GM19240 (cell line): ENCODE measurements around the gene DNAJB2.
"Not testable (repeated sequence)": the region's sequence is repeated elsewhere in the genome, so short reads cannot be mapped to it uniquely, and the experiment has no call there.

Experiments used
- DNase-seq: peaks from one replicate; pipeline ENCODE4 v3.0.0; 2011; ENCODE audit warnings: low spot score; ENCODE audit not compliant: insufficient read length

The DNAJB2 gene

DNA sequence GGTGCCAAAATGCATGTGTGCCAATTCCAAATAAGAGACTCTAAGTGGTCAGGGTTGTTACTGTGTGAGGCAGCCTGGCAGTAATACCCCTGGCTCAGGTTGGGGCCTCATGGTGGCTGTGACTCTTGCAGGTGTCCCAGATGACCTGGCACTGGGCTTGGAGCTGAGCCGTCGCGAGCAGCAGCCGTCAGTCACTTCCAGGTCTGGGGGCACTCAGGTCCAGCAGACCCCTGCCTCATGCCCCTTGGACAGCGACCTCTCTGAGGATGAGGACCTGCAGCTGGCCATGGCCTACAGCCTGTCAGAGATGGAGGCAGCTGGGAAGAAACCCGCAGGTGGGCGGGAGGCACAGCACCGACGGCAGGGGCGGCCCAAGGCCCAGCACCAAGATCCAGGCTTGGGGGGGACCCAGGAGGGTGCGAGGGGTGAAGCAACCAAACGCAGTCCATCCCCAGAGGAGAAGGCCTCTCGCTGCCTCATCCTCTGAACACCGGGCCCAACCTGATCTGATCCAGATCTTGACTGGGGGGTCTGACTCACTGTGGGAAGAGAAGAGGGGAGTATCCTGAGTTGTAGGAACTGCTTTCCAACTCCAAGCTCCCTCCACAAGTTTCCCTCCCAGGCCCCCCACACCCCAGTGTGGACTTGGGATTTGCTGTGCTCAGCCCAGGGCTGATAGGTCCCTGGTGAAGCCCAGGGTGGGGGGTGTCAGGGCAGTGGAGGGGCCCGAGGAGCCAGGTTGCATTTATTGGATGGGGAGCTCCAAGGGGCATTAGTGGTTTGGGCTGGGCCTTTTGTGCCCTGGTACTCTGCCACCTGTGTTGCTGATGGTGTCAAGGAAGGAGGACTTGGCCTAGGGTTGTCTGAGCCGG, 5.6 kb downstream of the DNAJB2 start:
- DNase-seq, result no peak

DNA sequence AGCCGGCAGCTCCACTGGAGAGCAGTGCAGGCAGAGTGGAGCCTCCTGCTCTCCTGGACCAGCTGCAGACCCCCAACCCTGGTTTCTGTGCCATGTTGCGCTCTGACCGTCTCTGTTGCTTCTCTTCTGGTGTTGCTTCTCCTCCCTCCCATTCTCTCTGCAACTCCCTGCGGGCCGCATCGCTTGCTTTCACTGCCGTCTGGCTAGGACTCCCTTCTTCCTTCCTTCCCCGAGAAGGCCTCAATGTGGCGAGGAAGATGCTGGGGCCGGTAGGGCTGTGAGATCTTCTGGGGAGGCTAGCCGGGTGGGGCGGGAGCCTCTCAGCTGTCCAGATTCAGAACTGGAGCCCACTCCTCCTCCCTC, 6.2 kb downstream of the DNAJB2 start:
- DNase-seq, result no peak

DNA sequence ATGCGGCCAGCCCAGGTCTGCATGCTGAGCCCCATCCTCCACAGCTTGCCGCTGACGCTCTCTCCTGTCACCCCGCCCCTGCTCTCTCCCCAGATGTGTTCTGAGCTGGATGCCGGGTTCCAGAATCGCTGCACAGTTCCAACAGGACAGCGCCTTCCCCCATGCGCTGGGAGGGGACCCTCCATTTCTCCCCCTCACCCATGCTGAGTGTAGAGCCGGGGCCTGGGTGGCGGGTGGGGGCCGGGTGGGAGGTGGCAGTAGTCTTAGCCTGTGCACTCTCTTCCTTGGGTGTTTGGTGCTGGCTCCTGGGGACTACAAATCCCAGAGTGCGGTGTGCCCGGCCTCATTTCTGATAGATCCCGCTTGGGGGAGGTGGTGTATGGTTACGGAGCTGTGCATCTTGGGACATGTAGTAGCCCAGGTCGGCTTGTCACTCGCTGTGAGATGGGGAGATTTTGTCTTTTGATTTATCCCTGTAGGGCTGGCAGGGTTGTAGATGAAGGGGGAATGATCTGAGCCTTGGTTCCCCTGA, 6.8 kb downstream of the DNAJB2 start:
- DNase-seq, result no peak

- no peak for DNase-seq
Observed at GRCh38 chr2:219286436-219287115, 7.4 kb downstream of the DNAJB2 start.

- DNase-seq, result not testable (repeated sequence)
Observed at GRCh38 chr2:219287116-219287440, 7.9 kb downstream of the DNAJB2 start.

GRCh38 chr2:219287580-219288265, 8.6 kb downstream of the DNAJB2 start:
- DNase-seq, result no peak

DNA sequence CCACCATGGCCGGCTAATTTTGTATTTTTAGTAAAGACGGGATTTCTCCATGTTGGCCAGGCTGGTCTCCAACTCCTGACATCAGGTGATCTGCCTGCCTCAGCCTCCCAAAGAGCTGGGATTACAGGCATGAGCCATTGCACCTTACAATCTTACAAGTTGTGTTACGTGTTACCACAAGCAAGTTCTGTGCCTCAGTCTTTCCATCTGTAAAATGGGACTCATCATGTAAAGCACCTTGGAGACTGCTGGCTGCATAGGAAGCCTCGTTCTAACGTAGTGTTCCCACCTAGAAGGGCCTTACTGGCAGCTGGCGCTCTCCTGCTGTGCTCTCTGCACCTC, 10.0 kb downstream of the DNAJB2 start:
- no peak for DNase-seq

DNA sequence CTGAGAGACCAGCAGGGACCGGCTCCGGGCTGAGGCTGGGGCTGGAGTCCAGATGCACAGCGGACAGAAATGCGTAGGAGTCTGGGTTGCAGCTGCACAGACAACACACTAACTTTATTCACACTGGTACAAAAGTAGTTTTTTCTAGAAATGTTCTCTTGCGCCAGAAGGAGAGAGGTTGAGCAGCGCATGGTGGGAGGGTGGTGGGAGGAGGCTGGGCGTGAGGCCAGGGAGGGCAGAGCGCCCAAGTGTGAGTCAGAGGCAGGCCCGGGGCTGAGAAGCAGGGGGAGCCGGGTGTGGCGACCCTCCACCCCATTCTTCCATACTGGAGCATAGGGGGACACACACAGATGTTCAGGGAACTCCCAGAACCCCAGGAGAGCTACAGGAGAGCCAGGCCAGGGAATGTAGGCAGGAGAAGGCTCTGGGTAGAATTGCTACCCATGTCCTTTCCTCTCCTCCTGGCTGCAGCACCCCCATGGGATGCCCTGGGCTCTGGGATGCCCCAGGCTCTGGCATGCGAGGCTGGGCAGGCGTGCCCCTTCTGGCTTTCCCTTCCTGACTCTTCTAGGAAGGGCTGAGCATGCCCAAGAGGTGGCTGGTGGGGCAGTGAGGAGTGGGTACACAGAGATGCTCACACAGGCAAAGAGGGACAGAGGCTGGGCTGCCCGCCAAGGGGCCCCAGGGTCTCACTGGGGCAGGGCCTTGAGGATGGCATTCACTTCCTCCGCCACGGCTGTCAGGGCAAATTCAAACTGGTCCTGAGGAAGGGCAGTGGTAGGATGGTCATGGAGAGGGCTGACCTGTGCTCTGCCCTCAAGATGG, 10.6 kb downstream of the DNAJB2 start:
- no peak for DNase-seq

DNA sequence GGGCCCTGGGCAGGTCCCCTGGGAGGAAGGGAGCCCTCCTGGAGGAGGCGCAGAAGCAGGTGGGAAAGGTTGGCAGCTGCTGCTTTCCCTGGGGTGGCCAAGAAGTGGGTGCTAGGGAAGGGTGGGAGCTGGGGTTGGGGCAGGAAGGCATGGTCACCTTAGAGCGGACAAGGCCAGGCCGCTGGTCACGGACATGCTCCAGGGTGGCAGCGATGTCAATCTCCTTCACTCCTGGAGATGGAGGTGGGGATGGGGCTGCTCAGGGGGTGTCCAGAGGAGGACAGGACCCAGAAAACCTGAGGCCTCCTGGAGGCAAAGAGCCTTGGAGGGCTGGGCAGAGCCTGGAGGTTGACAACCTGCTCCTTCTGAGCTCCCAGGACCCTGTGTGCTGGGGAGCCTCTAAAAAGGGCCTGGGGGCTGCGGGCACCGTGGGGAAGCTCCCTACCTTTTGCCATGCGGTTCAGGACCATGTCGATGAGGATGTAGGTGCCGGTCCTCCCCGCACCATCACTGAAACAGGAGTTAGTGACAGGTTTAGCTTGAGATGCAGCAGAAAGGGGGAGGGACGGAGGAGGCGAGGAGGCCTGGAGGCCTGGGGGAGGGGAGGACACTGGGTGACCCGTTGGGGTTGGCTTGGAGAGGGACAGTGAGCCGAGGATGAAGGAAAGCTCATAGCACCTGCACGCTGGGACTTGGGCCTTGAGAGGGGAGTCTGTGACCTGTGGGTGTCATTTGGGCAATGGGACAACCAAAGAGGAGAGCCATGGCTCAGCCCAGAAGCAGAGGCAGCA, 11.4 kb downstream of the DNAJB2 start:
- no peak for DNase-seq

GRCh38 chr2:219291394-219291793, 12.2 kb downstream of the DNAJB2 start:
- DNase-seq, result no peak

DNA sequence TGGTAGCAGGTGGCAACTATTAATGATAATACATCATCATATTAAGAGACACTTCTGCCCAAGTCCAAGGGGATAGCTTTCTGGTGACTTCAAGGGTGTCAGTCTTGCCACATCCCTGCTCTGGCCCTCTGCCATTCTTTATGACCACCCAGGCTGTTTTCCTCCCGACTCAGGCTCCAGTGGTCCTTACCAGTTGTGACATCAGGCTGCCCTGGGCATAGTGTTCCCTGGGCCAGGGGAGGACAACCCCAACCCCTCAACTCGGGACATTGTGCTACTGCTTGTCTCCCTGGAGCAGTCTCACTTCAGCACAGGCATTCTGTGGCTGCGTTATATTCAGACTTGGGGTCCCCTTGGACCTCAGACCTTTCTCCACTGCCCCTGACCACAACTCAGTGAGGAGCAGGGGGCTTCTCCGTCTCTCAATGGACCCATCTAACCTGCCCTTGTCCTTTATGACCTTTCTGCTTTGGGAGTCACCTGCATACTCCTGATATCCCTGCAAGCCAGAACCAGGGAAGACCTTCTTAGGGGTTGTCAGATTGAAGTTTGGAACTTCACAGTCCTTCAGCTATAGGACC, 12.8 kb downstream of the DNAJB2 start:
- DNase-seq, result no peak

GRCh38 chr2:219292616-219293015, 13.4 kb downstream of the DNAJB2 start:
- DNase-seq, result no peak

DNA sequence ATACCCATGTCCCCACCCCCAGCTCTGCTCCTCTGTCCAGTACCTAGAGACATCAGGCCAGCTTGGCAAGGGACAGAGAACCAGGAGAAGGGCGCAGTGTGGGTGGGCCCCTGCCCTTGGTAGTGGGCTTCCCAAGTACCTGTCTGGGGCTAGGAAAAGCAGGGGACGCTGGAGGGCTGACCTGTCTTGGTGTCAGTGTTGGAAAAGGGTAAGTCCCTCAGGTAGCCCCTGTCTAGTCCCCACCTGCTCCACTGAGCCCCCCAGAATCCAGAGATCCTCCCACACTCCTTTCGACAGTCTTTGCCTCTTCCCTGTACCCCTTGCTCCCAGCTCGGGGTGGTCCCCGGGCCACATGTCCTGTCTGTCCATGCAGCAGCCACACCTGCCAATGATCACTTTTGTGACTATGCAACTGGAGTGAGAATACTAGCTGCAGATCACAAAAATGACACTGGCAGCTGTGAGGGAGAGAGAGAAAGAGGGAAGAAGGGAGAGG, 14.6 kb downstream of the DNAJB2 start:
- no peak for DNase-seq

DNA sequence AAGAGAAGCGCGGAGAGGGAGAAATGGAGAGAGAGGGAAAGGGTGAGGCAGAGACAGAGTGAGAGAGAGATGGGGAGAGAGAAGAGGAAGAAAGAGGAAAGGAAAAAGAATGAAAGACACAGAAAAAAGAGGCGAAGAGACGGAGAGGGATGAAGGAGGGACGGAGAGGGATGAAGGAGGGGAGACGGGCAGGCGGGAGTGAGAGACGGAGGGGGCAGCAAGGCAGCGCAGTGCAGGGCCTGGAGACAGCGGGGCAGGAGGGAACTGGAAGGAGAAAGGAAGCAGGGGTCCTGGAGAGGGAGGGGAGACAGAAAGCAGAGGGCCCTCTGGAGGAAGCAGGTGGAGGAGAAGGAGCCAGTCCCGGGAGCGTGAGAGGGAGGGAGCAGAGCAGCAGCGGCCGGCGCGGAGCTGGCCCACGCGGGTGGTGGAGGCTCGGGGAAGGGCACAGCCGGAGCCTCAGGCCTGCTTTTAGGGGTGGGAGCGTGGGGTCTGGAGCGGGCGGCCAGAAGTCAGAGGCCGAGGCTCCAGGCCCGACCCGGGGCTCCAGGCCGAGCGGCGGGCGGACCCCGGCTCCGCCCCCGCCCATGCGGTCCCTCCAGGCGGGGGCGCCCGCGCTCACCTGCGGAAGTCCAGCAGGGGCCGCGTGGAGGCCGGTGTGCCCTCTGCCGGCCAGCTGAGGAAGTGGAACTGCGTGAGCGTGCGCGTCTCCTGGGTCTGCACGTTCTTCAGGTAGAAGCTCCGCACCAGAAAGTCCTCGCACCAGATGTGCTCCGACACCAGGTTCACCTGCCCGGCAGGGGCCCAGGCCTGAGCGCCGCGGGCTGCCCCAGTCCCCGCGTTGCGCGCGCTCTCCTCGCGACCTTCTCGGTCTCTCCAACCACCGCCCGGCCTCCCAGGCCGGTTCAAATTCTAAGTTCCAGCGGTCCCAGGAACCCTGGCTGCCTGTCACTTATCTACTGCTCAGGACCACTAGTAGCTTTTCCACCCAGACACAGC, 15.5 kb downstream of the DNAJB2 start:
- peak; percentile 96 for DNase-seq

GRCh38 chr2:219296142-219296541, 17.0 kb downstream of the DNAJB2 start:
- no peak for DNase-seq

- DNase-seq, result no peak
Observed at GRCh38 chr2:219296631-219297391, 17.6 kb downstream of the DNAJB2 start.

DNA sequence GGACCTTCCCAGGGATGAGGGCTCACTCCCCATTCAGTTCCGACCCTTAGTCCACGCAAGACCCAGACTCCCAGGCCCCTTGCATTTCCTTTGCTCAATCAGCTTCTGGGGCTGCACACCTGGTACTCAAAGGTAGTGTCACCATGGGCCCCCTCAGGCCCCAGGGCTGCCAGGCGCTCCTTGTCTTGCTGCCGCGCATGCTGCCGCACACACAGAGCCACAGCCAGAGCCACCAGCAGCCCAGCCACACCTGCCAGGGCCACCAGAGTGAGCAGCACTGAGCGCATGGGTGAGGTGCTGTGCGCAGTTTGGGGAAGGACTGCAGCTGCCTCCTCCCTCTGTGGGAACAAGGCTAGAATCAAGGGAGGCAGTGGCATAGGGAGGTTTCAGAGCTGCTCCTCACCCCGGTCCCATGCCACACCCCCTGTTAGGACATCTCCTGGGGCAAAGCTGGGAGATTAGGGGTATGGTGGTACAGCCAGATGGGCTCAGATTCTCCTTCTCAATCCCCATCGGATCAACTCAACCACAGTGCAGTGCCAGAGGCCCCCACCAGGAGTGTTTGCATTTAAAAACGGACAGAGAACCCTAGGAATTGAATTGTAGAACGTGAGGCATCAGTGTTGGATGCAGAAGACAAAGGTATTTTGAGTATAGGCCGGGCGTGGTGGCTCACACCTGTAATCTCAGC, 18.7 kb downstream of the DNAJB2 start:
- DNase-seq, result no peak
